ENCODE data around the gene UBA5.

UBA5 gene

DNA sequence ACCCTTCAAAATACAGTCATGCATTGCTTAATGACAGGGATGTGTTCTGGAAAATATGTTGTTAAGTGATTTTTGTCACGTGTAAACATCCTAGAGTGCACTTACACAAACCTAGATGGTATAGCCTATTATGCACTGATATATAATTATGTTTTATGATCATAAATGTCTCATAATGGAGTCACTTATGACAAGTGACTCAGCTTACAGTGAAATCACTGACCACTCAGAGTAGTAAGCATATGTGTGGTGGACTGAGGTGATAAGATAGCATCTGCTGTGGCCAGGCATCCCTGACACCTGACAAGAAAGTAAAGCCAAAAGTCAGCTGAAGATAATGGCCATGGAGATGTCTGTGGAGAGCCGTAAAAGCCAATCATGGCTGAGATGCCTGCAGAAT, 5.9 kb upstream of the UBA5 start:
- no peak for DNase-seq (ENCODE audit: low spot score)

DNA sequence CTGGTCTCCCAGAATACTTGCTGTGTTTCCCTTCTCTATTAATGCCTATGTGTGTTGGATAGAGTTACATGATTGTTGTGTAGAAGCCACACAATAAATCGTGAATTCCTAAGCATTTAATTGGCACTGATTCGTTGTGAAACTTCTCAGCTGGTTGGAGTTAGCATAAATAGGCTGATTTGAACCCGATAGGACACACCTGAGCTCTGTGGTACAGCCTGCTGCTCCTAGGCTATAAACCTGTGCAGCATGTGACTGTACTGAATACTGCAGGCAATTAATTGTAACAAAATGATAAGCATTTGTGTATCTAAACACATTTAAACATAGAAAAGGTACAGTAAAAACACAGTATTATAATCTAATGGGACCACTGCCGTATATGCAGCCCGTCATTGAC, 5.4 kb upstream of the UBA5 start:
- DNase-seq (ENCODE audit: low spot score): no peak

DNA sequence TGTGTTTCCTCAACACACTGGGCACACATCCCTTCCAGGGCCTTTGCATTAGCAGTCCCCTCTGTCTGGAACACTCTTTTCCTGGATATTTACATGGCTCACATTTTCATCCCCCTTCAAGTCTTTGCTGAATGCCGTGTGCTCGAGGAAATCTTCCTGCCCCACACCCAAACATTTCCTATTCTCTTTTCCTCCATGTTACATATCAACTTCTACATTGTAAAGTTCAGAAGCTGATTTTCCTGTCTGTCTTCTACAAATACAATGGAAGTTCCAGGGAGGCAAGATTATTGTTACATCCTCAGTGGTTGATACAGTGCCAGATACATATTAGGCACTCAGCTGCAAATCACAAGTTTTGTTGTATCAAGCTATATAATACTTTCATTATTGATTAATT, 4.7 kb upstream of the UBA5 start:
- no peak for DNase-seq (ENCODE audit: low spot score)

DNA sequence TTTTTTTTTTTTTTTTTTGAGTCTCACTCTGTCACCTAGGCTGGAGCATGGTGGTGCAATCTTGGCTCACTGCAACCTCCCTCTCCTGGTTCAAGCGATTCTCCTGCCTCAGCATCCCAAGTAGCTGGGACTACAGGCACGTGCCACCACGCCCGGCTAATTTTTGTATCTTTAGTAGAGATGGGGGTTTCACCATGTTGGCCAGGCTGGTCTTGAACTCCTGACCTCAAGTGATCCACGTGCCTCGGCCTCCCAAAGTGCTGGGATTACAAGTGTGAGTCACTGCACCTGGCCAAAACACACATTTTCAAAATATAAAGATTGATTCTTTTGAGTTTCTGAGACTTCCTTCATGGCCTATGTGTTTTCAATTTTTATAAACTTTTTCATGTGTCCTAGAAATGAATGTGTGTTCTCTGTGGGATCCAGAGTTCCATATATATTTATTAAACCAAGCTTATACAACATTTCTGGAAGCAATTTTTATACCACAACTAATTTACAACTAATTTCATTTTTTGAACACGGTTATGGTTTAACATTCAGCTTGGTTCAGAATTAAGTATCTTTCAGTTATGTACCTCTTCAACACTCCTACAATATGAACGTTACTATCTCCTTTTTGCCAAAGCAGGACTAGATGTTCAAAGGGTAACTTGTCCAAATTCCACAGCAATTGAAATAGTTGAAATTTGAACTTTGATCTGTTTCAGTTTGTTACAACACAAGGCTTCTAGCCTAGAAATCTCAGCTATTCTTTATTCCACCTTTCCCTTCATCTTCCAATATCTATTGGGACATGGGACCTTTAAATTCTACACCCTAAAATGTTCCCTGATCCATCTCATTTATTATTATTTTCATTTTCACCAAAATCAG, 2.0 kb upstream of the UBA5 start:
- no peak for DNase-seq (ENCODE audit: low spot score)

DNA sequence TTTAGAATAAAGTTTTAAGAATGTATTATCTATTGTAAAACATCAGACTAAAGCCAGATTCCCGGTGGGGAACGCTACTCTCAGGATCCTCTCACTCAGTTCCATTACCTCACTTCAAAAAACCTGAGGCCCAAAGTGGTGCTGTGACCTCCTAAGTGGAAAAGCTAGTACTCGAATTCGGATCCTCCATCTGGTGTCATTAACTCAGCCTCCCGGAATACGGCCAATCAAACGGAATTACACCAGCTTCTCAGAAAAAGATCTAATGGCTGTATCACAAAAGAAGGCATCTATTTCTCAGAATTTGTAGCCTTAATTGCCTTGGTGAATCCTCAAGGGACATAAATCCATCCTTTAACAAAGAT, 1.1 kb upstream of the UBA5 start:
- no peak for DNase-seq (ENCODE audit: low spot score)

DNA sequence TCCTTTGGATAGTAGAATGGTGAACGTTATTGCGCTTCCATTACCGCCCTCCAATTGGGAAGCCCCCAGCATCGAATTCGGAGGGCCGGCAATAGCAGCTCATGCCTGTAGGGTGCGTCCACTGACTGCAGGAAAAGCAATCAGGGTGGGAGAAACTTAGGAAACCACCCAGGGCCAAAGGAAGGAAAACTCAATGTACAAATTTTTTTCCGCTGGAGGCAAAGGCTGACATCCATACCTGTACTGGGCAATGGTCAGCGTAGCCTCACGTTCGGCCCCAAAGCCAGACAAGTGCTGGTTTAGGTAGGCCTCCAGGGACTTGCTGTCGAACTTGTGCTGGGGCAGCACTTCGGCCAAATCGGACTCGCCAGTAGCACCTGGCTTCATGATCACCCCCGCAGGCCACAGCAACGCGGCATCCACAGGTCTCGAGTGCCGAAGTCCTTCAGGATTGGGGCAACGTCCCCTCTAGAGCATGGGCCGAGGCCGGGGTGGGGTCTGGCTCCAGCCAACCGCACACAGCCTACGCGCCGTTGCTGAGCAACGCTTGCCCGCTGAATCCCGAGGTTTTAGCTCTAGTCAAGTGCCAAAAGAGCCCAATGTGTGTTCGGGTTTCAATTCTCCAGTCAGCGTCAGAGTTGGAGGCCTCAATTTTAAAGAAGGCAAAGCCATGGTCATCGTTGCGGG, 621 bp upstream of the UBA5 start, which contains the start of gene ACAD11:
ACAD11 (minus strand) TSS at position 445 of the 687 bp plus-strand sequence; CDS start at position 387, 58 bp downstream.
- DNase-seq (ENCODE audit: low spot score): peak; percentile 65

DNA sequence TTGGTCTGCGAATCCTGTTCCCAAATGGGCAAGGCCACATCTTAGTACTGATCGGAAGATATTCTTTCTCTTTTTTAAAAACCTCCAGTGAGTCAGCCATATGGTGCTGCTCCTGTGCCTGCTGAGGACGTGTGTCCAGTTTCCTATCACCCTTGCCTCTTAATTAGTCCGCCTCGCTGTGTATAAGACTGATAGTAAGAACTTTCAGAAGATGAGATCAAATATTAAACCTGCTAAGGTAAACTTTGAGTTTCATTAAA, 612 bp downstream of the UBA5 start:
- no peak for DNase-seq (ENCODE audit: low spot score)

DNA sequence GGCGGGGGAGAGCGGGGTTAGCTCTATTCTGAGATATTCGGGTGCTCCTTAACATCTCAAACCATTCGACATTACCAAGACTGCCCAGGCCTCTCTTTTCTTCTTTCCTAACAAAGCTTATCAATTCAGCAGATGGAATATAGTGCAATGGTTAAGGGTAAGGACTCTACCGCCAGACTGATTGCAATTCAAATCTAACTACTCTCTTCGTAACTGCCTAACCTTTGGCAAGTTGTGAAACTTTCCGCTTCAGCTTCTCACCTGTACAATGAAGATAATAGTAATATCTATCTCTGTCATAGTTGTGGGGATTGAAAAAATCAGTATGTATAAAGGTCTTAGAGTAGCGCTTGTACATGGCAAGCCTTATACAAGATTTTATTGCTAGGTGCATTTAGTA, 972 bp downstream of the UBA5 start:
- no peak for DNase-seq (ENCODE audit: low spot score)

DNA sequence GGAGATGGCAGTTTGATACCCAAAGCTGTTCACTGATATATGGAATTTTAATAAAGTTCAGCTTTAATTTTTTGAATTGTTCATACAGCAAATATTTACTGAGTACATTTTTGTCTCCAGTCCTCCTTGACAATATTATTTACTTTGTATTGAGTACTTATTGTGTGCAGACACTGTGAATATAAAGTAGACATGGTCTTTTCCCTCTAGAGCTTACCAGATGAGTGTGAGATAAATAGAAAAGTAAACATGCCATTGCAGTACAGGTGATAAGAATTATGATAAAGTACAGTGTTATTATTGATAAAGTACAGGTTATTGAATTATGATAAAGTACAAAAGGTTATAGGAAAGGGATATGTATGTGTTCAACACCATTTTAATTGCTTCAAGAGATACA, 2.1 kb downstream of the UBA5 start:
- DNase-seq (ENCODE audit: low spot score): no peak

DNA sequence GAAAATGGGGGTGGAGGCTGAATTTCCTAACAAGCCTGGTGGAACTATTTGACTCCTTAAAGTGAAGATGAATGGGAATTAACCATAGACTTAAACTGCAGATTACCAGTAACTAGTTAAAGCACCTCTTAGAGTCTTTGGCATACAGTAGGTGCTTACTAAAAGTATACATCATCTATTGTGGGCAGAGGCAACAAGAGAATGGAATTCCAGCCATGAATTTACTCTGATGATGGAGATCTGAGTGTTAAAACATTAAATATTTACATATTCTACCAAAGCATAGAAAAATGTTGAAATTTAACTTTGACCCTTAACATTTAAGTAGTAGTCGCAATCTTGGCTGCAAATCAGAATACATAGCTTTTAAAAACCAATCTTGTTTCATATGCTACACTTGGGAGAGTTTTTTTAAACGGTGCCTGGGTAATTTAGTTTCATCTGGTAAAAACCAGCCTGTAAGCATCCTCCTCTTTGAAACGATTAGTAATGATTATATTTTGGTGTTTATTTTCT, 5.2 kb downstream of the UBA5 start:
- DNase-seq (ENCODE audit: low spot score): no peak

DNA sequence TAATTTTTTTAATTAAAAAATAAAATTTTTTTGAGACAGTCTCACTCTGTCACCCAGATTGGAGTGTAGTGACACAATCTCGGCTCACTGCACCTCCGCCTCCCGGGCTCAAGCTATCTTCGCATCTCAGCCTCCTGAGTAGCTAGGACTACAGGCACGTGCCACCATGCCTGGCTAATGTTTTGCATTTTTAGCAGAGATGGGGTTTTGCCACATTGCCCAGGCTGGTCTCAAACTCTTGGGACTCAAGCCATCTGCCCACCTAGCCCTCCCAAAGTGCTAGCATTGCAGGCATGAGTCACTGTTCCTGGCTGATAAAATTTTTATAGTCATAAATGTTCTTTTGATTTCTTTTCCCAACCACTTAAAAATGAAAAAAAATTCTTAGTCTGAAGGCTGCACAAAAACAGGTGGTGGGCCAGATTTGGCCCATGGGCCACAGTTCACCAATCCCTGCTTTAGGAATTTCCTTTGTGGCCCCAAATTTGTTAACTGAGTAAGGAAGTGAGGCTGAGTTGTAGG, 9.2 kb downstream of the UBA5 start:
- DNase-seq (ENCODE audit: low spot score): no peak

DNA sequence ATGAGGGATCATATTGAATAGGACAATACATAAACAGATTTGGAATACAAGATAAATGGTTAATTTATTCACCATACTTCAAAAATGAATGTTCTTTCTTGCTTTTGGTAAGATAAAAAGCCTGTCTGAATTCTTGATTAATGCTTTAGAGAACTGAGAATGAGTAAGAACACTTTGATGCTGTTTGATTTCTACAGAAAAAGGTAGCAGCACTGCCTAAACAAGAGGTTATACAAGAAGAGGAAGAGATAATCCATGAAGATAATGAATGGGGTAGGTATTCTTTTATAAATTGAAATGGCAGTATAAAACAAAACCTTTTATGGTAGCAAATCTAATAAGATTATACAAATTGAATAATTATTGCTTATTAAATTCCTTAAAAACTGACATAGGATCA, 15.3 kb downstream of the UBA5 start:
- DNase-seq (ENCODE audit: low spot score): no peak

DNA sequence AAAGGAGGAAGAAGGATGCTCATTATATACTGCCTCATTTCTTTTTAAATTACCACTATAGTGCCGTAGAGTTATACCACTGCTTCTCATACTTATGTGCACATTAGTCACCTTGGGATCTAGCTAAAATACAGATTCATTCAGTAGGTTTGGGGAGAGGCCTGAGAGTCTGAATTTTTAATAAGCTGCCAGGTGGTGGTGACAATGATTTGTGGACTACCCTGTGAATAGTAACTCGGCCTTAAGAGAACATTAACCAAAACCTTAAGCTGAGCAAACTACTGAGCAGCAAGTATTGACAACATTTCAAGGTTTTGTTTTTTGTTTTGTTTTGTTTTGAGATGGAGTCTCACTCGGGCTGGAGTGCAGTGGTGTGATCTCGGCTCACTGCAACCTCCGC, 19.8 kb downstream of the UBA5 start:
- DNase-seq (ENCODE audit: low spot score): no peak

DNA sequence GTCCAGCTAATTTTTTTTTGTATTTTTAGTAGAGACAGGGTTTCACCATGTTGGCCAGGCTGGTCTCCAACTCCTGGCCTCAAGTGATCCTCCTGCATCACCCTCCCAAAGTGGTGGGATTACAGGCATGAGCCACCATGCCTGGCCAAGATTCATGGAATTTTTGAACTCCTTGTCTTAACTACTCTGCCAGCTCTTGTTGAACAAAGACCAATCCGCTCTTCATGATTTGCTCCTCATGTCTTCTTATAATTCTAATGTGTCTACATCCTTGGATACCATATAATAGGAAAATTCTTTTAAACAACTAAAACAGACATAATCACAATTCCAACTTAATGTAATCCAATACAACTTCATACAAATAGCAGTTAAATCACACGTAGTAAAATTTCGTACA, 21.3 kb downstream of the UBA5 start:
- DNase-seq (ENCODE audit: low spot score): no peak

DNA sequence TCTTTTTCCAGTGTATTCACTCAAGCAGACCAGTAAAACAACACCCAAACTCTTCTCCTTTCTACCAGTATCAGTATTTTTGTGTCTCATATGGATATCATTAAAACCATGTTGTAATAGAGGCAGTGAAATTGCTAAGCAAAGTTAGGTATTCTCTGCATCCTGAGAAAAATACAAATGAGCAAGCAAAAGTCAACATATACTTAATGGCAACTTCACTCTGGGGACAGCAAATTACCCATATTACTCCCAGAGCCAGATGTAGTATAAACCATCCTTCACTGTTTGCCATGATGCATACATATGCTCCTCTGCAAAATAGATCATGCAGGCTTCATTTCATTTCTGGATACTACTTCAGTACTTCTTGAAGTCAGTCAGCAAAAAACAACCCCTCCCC, 22.1 kb downstream of the UBA5 start:
- DNase-seq (ENCODE audit: low spot score): no peak

DNA sequence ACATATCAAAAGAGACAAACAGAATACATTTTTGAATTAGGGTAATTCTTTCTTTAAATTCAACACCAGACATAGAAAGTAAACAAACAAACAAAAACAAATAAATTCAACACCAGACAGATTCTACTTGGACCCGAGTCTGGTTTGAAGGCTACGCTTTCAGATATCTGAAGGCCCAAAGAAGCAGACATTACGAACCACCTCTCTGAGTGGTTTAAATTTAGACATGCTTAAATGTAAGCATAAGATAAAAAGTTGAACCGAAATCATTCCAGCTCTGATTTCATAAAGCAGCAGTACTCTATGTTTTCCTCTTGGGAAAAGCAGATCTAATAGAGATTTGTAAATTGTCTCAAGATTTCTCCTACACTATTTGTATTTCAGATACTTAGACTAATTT, 29.9 kb downstream of the UBA5 start:
- no peak for DNase-seq (ENCODE audit: low spot score)

DNA sequence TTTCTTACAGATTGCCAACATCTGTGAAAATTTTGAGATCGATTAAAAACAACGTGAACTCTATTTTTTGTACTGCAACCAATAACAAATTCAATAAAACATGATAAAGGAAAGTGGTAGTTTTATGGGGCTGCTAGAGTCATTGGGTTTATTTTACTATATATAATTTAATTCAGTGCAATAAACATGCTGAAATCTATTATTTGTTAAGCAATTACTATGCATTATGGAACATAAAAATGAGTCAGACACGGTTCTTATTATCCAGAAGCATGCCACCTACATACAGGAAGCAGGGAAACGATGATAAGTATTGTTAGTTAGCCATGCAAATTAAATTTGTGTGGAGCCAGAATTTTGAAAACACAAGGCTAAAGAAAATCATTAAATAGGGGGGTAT, 34.9 kb downstream of the UBA5 start:
- DNase-seq (ENCODE audit: low spot score): no peak

DNA sequence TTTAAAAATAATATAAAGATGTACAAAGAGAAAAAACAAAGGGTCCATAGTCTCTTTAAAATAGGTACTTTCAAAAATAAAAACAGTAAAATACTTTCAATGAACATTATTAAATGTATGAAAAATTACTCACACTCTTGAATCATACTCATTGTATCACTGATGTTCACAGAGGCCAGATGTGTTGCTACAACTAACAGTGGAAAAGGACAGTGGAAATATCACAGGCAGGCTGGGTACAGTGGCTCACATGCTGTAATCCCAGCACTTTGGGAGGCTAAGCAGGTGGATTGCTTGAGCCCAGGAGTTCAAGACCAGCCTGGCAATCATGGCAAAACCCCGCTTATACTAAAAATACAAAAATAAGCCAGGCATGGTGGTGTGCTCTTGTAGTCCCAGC, 35.3 kb downstream of the UBA5 start:
- no peak for DNase-seq (ENCODE audit: low spot score)

DNA sequence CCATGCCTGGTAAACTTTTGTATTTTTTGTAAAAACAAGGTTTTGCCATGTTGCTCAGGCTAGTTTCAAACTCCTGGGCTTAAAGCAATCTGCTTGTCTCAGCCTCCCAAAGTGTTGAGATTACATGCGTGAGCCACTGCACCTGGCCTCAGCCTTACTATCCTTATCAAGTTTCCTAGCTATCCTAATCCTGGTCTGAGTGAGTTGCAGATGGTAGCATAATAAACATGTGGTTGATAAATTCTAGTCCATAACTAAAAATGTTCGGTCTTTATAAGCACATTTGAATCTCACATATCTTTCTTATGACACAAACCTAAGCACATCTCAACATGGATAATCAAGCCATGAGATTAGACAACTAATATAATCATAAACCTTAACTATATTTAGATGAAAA, 43.6 kb downstream of the UBA5 start:
- no peak for DNase-seq (ENCODE audit: low spot score)

DNA sequence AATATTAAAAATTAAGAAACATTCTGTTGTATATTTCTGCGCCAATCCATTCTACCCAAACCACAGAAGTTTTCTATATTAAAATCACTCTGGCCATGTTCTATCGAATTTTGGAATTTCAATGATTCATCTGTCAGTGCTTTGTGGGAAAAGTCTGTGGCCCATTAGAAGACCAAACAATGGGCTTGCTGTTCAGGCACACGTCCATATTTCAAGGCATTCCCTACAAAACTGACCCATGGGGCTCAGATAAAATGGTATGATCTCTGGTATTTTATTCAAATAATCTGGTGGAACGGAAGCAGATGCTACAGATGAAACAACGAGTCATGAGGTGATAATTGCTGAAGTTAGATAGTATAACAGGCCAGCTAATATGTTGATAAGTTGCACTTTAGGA, 49.6 kb downstream of the UBA5 start:
- no peak for DNase-seq (ENCODE audit: low spot score)

DNA sequence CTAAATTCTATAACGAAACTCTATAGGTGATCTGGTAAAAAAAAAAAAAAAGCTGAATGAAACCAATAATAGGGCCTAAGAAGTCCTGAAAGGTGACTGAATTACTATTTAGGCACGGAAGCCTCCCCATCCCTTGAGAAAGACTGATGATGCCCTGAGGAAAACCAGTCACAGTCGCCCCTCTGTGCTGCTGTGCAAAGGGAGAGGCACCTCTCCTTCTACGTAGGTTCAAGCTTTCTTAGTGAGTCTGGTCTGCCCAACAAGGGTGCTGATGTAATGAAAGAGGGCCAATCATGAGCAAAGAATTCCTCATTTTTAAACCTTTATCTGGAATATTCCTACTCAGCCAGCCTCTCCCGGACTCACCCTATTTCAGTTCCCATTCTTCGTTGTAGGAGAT, 50.2 kb downstream of the UBA5 start:
- no peak for DNase-seq (ENCODE audit: low spot score)

DNA sequence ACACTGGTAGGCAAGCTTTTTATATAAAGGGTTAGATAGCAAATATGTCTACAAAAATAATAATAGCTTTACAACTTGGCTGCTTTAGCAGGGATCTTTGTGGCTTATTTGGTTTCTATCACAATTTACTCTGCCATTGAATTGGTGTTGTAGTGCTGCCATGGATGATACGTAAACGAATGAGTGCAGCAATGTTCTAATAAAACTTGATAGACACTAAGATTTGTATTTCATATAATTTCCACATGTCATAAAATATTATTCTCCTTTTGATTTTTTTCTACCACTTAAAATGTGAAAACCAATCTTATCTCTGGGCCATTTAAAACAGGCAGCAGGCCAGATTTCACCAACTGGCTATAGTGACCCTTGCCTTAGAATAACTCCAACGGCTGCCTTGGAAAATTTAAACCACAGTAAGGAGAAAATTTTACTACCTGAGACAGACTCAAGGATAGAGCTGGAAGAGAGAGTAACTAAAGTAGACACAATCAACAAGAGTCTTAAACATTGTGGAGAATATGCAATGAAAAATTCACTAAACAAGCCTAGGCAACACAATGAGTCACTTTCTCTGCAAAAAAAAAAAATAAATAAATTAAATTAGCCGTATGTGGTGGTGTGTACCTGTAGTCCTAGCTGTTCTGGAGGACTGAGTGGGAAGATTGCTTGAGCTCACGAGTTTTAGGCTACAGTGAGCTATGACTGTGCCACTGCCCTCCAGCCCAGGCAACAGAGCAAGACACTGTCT, 54.0 kb downstream of the UBA5 start:
- DNase-seq (ENCODE audit: low spot score): no peak

DNA sequence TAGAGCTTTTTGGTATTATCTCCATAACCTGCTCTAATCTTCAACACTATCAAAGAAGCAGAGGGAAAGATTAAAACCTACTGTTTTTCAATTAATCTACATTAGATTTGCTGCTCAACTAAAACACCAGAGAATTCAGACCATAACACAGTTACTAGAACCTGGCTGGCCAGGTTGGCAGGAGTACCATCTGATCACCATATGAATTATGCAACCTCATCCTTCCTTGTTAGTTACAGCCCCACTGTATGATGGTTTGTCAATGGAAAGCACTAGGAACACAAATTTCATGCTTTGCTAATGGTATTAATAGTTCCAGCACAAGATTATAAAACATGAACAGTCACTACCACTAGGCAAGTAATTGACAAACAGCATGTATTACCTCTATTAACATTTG, 56.2 kb downstream of the UBA5 start:
- no peak for DNase-seq (ENCODE audit: low spot score)
